Stimulated activated CD4-positive, alpha-beta T cell treated with anti-CD3 and anti-CD28 coated beads, Interleukin-2, amount 100 ng/mL, for 48 hours (primary cell): ENCODE data around the gene MBNL1.

Source experiments
- DNase-seq, 2 donors: peaks; one replicate each; pipeline ENCODE4 v3.0.0-alpha.2; 2020

MBNL1 gene

GRCh38 chr3:152499791-152500385 is 231.2 kb downstream of the MBNL1 start:
- no peak for DNase-seq

DNA sequence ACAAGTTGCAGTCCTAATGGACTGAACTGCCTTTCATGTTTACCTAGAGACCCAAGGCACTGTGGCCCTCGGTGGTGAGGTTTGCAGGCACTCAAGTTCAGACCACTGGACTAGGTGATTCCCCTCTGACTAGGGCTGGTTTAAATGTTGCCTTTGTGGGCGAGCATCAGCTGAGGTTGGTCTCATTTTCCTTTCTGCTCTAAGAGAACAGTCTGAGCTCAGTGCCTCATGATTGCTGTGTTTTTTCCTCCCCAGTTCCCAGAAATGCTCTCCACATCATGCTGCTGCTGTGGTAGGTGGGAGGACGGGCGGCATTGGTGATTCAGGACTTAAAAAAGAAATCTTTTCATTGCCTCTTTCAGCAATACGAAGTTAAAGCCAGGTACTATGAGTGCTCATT is 237.2 kb downstream of the MBNL1 start:
- DNase-seq: peak; percentile 5 to 11

DNA sequence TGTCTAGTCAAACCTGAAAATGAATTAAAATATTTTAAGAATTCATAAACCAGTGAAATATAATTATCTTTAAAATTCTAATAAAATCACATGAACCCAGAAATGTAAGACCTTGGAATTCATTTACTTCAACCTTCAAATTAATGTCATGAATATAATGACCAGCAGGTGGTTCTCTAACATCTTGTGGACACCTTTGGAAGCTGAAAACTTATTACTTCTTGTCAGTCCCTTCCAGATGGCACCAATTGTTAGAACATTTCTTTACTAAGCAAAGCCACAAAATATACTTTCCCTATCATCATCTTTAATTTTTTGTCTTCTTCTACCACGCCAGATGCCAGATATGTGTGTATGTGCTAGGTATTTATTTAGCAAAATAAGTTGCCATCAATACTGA is 240.0 kb downstream of the MBNL1 start:
- DNase-seq: no peak

- no peak for DNase-seq
These were observed 243.2 kb downstream of the MBNL1 start for GRCh38 chr3:152511904-152512303.

DNA sequence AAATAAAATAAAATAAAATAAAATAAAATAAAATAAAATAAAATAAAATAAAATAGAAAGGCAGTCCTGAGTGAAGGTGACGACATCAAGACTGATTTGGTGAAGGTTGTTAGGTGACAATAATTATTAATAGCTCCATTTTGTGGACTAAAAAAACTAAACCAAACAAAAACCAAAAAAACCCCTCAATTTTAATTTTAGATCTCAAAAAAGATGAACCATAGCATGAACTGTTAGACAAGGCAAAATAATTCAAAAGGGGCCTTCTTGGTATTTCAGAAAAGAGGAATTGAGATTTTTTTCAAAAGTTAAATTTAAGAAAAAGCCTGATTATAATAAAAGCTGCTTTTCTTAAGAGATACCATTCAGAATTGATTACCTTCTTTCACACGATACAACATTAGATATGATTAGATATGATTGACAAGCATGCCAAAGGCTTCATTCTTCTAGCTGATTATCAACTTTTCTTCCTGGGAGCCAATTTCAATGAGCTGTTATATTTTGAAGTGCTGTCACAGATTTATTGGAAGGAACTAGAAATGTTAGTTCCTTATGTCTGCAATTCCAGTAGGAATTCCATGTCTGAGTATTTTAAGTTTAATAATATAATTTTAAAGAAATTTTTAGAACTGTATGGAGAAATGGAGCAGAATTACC is 244.7 kb downstream of the MBNL1 start:
- DNase-seq: no peak
